Ectodermal cell (in vitro differentiated cells): ENCODE results near the gene TXLNG.

Experiments
- H3K27ac ChIP-seq: 2 replicates; pipeline ENCODE4 v1.7.0; 2013; ENCODE audit warnings: mild to moderate bottlenecking, low read depth, low read length; ENCODE audit not compliant: insufficient read depth, poor library complexity, severe bottlenecking
- H3K27me3 ChIP-seq: 2 replicates; pipeline ENCODE4 v1.7.0; 2013; ENCODE audit warnings: mild to moderate bottlenecking, low read length; ENCODE audit not compliant: insufficient read depth, control insufficient read depth, poor library complexity, severe bottlenecking
- H3K36me3 ChIP-seq: one replicate; pipeline ENCODE4 v1.7.0; 2013; ENCODE audit warnings: low read length; ENCODE audit not compliant: control insufficient read depth, insufficient read depth
- H3K4me1 ChIP-seq: one replicate; pipeline ENCODE4 v1.7.0; 2013; ENCODE audit warnings: low read length; ENCODE audit not compliant: control insufficient read depth, insufficient read depth
- H3K4me3 ChIP-seq: 2 replicates; pipeline ENCODE4 v1.7.0; 2013; ENCODE audit warnings: low read depth, low read length, control low read depth; ENCODE audit not compliant: insufficient read depth
- H3K9me3 ChIP-seq: 2 replicates; pipeline ENCODE4 v1.7.0; 2013; ENCODE audit warnings: mild to moderate bottlenecking, low read length, moderate library complexity; ENCODE audit not compliant: control insufficient read depth
- WGBS, 2 experiments: methylation state at CpG; one replicate each; pipeline ENCODE4 v1.1.7; 2013; ENCODE audit warnings: missing lambda C conversion rate in 2 of 2; 5-methylcytosine and 5-hydroxymethylcytosine counted together

TXLNG gene

DNA sequence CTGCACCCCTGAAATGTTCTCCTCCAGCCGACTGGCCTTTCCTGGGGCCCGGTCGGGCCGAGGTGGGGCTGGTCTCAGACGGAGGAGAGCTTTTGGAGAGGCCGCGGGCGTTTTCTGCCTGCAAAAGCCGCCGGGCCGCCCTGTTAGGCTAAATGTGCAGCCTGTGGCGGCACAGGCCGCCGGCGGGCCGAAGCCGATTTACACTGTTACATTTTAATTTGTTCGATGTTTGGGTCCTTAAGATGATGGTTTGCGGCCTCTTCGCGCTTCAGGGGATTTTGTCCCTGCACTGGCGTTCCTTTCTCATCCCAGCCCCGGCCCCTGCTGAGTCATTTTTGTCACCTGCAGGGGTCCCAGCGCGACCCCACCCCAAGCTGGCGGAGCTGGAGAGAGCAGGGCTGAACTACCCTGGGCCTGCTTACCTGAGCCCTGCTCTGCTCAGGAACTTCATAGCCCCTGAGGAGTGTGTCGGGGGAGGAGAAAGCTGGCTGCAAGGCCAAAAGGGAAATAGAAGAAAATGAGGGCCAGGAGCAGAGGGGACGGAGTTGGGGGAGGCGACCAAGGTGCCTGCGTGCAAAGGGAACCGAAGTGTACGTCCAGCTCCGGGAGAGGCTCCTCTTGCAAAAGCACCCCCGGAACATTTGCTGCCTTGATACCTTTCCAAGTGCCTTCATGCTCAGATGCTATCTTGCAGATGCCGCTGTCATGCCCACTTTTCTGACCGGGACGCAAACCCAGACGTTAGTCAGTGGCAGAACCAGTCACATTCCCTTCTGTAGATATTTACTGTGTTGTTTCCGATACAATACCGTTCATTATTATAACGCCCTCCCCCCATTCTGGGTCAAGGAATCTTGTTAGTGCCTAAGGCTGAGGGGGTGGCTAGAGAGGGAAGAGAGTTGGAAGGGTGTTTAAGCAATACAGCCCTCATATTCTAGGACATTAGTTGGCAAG is 84.9 kb downstream of the TXLNG start:
- peak overlapping the region; percentile 27 for H3K4me3 ChIP-seq
- no peaks in the 10 kb centered on the region for H3K9me3 ChIP-seq
- peak overlapping the region; percentile 66 for H3K27ac ChIP-seq
- no peaks in the 10 kb centered on the region for H3K27me3 ChIP-seq
- H3K36me3 ChIP-seq = no peaks in the 10 kb centered on the region
- 1 to 4% methylated on average over 38 to 39 of the region's 41 CpGs for WGBS, 2 experiments
- H3K4me1 ChIP-seq = peaks cover 6% of the 10 kb centered on the region

DNA sequence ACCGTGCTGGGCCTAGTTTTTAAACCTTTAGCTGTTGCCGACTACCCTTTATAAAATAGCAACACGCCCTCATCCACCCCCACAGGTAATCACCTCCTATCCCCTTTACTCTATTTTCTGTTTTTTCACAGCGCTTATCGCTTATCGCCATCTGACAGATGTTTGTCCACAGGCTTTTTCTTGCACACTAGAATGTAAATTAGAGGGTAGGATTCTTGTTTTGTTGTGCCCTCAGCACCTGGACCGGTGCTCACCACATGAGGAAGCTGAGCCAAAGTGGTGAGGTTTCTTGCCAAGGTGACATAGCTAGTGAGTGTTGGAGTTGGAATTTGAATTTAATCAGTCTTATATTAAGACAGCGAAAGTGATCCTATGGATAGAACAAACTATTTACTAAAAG is 86.8 kb downstream of the TXLNG start:
- WGBS, 2 experiments = 95 to 96% methylated on average over 5 to 7 of the region's 8 CpGs
- H3K27me3 ChIP-seq = no peaks in the 10 kb centered on the region
- no peak overlapping the region for H3K27ac ChIP-seq
- H3K36me3 ChIP-seq = no peaks in the 10 kb centered on the region
- no peaks in the 10 kb centered on the region for H3K9me3 ChIP-seq
- H3K4me3 ChIP-seq = no peak overlapping the region
- peaks cover 6% of the 10 kb centered on the region for H3K4me1 ChIP-seq

DNA sequence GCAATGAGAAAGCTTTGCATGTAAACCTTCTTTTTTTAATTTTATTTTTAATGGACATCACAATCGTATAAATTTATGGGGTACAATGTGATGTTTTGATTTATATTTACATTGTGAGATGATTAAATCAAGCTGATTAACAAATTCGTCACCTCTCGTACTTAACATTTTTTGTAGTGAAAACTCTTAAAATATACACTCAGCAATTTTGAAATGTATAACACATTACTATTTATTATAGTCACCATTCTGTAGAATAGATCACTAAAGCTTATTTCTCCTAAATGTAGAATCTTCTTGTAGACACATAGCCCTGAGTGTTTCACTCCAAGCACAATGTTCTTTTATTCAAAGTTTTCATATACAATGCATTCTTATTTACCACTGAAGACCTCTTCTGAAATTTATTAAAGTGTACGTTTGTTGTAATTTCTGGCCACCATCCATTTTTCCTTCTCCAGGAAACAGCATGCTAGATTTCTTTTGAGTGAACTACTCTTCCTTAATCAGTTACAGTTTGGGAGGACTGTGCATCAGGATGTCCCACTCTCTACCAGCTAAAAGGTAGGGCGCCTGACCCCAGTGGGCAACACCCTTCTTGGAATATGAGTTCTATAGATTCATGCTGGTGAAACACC is 88.3 kb downstream of the TXLNG start:
- no peak overlapping the region for H3K27ac ChIP-seq
- peaks cover 6% of the 10 kb centered on the region for H3K4me1 ChIP-seq
- peaks cover 5% of the 10 kb centered on the region for H3K27me3 ChIP-seq
- H3K9me3 ChIP-seq = no peaks in the 10 kb centered on the region
- no peak overlapping the region for H3K4me3 ChIP-seq
- no peaks in the 10 kb centered on the region for H3K36me3 ChIP-seq
- 84 to 89% methylated on average over 1 to 2 of the region's 5 CpGs for WGBS, 2 experiments

DNA sequence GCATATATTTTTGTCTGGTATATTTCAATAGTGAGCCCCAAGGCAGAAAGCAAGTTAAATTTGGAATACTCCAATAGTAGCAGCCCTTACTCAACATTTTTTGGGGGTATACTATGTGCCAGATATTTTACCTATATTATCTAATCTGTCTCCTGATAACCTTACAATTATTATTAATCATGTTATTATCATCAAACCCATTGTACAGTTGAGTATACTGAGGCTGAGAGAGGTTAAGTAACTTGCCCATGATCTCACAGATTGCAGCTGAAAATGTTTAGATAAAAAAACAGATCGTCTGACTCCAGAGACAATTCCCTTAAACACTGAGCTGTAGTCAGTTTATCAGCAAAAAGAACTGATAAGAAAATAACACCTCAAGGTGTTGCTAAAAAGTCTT is 90.4 kb downstream of the TXLNG start:
- H3K4me3 ChIP-seq = no peak overlapping the region
- H3K36me3 ChIP-seq = no peaks in the 10 kb centered on the region
- peaks cover 5% of the 10 kb centered on the region for H3K27me3 ChIP-seq
- WGBS, 2 experiments = 71 to 92% methylated on average over 1 of the region's 1 CpG
- H3K9me3 ChIP-seq = no peaks in the 10 kb centered on the region
- H3K4me1 ChIP-seq = peaks cover 5% of the 10 kb centered on the region
- no peak overlapping the region for H3K27ac ChIP-seq

DNA sequence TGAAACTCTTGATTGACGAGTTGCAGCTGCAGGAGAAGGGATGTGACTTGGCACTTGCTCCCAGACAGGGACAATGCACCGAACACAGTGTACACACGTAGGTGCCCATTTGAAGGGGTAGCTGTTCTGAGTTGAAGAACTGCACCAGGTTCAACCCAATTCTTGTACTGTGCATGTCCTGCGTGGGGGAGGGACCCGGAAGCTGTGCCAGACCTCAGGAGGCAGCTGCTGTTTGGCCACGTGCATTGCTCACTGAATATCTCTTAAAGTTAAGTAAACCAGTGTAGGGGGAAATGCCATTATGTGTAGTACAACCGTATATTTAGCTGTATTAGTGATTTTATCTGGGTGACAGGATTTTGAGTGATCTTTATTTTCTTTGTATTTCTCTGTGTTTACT is 95.9 kb downstream of the TXLNG start:
- Histone ChIP-seq H3K27me3 (peaks cover 9% of the 10 kb centered on the region), H3K27ac (no peak overlapping the region), H3K9me3 (no peaks in the 10 kb centered on the region), H3K4me1 (no peaks in the 10 kb centered on the region), H3K4me3 (no peak overlapping the region), H3K36me3 (no peaks in the 10 kb centered on the region)
- WGBS, 2 experiments = 56 to 61% methylated on average over 7 of the region's 7 CpGs

DNA sequence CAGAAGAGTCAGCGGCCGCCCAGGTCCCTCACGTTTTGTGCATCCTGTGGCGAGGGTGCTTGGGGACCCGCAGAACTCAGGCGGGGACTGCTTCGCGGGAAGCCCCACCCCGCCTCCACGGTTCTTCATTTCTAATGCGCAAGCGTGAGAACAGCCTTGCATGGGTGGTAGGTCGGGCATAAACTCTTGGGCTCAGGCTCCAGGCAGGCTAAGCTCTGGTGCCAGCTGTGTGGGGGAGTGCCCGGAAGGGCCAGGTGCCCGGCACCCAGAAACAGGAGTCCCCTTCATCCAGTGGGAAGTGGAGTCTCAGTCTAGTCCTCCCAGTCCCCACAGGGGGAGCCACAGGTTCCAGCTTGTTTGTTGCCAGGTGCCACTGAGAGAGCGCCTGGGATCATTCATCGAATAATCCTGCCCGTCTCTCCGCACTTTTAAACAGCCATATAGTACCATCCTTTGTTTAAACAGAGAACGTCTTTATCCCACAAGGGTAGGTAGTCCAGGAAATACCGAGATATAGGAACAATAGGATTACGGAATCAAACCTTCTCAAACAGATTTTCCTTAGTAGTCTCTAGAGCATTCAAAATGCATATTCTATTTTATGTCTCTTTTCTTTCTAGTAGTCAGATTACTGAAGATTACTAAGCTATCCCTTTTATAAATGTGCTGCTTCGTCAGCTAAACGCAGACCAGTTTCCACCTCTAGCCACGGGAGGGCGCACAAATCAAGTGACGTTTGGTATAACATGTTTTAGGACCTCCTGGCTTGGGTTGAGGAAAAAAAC is 96.6 kb downstream of the TXLNG start:
- H3K27me3 ChIP-seq = peaks cover 9% of the 10 kb centered on the region
- no peak overlapping the region for H3K27ac ChIP-seq
- WGBS, 2 experiments = 2% methylated on average over 23 to 27 of the region's 27 CpGs
- H3K4me3 ChIP-seq = peak overlapping the region; percentile 41
- no peaks in the 10 kb centered on the region for H3K36me3 ChIP-seq
- no peaks in the 10 kb centered on the region for H3K9me3 ChIP-seq
- H3K4me1 ChIP-seq = no peaks in the 10 kb centered on the region

DNA sequence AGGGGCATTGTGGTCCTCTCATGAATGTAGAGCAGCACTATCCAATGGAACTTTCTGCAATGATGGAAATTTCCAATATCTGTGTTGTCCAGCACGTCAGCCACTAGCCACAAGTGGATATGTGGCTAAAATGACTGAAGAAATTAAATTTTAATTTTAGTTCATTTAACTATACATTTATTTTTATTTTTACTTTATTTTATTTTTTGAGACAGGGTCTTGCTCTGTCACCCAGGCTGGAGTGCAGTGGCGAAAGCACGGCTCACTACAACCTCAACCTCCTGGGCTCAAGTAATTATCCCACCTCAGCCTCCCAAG is 97.2 kb downstream of the TXLNG start:
- Histone ChIP-seq H3K36me3 (no peaks in the 10 kb centered on the region), H3K4me1 (no peaks in the 10 kb centered on the region), H3K27ac (no peak overlapping the region), H3K4me3 (peak overlapping the region; percentile 41), H3K27me3 (peaks cover 9% of the 10 kb centered on the region), H3K9me3 (no peaks in the 10 kb centered on the region)
- 83 to 84% methylated on average over 2 of the region's 3 CpGs for WGBS, 2 experiments

DNA sequence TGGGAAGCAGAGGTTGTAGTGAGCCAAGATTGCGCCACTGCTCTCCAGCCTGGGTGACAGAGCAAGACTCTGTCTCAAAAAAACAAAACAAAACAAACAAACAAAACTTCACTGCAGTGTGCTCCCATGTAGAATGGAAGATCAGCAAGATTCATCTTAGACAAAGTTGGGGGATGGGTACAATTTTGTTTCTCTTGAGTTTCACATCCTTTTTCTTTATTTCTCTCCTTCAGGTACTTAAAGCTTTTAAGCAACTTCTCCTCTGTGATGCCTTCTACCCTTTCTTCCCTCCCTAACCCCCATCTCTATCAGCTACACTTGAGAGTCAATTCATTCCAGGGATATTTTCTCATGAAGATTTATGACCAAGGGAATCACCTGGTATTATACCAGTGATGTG is 99.4 kb downstream of the TXLNG start:
- Histone ChIP-seq H3K36me3 (no peaks in the 10 kb centered on the region), H3K9me3 (no peaks in the 10 kb centered on the region), H3K27me3 (peaks cover 5% of the 10 kb centered on the region), H3K27ac (no peak overlapping the region), H3K4me3 (no peak overlapping the region), H3K4me1 (no peaks in the 10 kb centered on the region)
- WGBS, 2 experiments = 100% methylated on average over 1 of the region's 1 CpG

DNA sequence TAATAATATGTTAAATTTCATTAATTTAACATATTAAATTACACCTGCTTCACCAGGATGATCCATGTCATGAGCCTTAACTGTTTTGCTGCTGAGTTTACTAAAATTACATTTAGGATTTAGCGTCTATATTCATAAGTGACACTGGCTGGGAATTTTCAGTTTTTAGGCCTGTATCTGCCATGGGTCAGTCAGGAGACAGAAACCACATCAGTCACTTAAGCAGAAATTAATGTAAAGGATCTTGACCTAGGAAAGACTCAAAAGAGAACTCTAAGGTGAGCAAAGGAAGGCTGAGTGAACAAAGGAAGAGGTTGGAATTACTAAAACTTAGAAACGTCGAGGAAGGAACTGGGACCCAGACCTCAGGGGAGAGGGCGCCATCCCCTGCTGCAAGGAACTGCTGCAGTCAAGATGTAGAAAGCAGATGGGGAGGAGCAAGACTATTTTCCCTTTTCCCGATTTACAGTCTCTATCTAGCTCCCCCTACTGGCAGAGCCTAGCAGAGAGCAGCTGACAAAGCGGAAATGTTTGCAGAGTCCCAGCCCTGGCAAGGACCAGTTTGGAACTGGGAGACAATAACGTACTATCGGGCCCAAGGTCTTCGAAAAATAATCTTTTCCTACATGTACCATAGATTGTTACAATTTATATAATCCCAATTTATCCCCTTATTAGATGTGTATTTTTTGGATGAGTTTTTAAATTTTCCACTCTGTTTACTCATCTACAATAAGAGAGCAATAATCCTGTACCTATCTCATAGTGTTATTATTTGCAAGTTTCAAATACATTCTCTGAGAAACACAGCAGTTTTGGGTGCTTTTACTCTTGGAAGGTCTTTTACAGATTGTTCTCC is 106.5 kb downstream of the TXLNG start:
- H3K4me3 ChIP-seq = no peak overlapping the region
- no peaks in the 10 kb centered on the region for H3K4me1 ChIP-seq
- WGBS, 2 experiments = 17 to 19% methylated on average over 7 to 8 of the region's 9 CpGs
- H3K36me3 ChIP-seq = no peaks in the 10 kb centered on the region
- H3K27me3 ChIP-seq = no peaks in the 10 kb centered on the region
- no peaks in the 10 kb centered on the region for H3K9me3 ChIP-seq
- H3K27ac ChIP-seq = no peak overlapping the region
